AG20443 (cell line): ENCODE data around the gene KRT20.

ENCODE experiments used
- DNase-seq: peaks from one replicate; pipeline ENCODE4 v3.0.0; 2012; ENCODE audit warnings: low spot score, mixed read lengths

KRT20 gene

DNA sequence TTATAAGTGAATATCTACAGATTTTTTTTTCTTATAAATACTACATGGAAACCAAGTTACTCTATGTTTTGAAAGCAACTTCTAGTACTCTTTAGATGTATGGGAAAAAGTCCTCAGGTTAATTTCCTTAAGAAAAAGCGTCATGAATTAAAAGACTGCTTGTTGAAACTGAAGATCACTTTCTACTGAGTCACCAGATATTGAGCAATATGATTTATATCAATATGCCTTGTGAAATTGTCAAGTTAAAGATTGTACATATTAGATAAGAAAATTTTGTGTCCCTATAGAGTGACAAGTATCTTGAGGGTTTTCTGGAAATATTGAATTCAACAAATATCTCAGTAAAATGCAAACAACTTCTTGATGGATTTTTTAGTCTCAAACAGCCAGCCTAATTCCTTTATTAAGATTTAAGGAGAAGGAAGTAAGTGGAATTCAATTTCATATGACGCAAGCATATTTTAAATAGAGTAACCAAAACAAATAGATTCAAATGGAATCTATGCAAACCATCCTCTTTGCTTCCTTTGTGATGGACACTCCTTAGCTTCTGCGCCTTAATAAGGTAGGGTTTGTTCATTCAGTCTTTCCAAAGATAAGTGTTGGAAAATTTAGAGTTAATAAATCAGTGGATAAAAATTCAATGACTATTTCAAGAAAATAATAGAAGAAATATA lies 34.6 kb downstream of the KRT20 start:
- DNase-seq: no peak

DNA sequence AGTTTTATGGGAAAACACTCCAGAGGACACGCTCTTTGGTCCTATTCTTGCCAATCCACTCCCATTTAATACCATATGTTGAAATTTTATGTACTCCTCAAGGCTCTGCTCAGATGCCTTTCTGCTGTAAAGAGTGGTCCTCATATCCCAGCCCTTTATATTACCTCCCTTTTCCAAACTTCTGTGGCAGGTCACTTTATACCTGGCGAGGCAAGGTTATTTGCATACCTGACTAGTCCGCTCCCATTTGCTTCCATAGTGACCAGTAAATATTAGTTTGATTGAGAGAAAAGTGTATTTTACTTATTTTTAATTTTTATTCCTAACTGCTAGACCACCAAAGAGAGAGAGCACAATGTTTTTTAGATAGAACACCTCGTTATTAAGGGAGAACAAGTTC lies 35.3 kb downstream of the KRT20 start:
- DNase-seq: no peak

DNA sequence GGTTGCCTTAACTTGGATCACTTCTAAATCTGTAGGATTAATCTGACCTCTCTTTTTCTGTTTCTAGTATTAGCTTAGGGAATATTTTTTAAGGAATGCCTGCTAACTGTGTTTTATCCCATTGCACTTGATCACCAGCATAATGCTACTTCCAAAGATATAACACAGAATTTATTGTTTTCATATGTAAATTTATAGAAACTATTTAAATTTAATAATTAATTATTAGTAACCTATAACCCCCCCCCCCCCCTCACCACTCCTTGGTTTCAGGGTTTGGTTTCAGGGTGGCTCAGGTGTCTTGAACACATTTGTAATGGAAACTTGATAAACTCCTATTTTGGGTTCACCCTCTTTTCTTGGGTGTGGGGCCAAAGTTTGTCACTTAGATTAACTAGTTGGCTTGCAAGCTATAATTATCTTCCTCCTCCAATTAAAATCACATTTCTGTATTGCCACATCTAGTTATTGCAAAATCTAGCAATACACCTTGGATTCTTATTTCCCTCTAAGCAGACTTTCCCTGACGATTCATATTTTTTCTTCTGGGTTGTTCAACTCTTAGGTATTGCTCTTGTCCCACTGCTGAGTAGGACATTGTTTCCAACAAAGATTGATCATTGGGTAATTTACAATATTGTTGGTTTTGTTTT lies 36.3 kb downstream of the KRT20 start:
- DNase-seq: no peak

DNA sequence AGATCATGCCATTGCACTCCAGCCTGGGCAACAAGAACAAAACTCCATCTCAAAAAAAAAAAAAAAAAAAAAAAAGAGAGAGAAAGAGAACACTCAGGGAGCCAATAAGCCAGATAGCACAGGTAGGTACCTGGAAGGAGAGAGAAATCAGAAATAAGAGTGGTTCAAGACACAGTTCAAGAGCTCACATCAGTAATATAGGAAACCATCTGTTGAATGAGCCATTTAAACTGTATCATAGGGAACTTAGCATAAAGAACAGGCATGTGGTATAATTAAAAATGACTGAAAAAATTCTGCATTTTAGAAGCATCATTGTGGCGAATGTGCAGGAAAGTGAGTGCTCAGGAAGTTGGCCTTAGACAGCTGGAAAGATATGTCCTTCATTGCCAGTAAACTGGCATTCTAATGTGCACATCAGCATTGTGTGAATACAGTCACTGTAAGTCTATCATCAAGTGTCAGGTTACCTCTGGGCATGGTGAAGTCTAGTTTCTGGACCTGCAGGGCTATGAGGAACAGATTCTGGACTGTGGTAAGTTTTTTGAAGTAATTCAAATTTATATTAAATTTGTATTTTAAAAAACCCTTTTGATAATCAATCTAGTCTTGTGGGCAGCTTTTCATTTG lies 38.4 kb downstream of the KRT20 start:
- DNase-seq: no peak

DNA sequence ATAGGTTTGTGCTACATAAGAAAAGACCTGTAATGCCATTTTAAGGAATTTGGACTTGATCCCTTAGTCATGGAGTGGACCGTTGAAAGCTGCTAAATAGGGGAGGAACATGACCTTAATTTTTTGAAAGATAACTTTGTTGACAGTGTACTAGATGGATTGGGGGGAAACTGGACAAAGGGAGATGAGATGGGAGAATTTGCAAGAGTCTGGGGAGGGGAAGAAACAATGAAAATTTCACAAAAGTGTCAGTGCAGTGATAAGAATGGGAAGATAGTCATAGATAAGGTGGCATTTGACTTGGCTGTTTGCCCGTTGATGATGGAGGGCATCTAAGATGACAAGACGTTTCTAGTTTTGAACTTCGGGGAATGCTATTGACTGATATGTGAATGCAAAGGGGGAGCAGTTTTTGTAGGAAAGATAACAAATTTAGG lies 40.4 kb downstream of the KRT20 start:
- no peak for DNase-seq

DNA sequence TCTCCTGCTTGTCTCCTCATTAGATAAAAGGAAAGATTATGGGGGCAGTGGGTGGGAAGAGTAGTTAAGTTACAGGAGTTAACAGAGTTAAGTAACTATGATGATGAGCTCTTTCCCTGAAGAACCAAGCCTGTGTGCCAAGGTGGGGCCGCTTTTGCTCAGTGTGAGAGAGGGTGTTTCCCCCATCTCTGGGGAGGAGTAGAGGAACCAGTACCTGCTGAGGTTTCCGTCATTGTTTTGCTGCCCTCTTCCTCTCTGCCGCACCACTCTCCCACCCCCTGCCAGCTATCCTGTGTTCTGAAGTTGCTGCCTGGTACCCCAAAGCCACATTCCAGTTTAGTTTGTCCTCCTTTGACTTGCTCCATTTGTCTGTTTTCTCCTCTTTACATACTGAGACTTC lies 41.8 kb downstream of the KRT20 start:
- DNase-seq: no peak

DNA sequence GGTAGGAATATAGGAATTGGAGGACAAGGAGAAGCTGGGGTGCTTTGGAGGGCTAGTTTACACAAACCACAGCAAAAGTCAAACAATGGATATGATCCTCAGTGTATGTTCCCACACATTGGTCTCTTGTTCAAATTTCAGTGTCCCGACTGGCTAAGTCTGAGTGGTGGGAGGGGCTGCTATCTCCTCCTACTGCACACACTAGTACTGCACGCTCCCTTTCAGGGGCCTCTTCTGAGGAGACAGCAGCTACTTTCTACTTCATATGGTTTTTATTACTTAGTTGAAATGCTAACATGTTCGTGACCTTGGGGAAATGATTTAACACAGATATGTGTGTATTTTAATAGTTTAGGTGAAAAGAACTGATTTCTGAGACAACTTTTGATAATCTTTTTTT lies 43.8 kb downstream of the KRT20 start:
- peak; percentile 18 for DNase-seq

DNA sequence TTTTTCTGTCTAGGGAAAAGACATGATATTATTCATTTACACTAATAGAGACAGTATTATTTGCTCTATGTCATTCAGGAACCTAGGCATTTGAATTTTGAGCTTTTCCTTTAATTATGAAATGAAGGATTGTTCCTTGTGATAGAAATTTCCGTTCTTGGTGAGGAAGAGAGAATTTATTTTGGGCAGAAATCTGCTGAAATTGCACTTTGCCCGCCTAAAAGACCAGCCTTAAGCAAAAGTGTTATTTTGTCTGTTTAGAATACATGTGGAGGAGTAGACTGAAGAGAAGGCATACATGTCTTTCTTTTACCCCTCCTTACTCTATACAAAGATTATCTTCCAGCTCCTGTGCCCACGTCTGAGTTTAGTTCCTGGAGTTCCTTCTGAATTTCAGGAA lies 45.8 kb downstream of the KRT20 start:
- no peak for DNase-seq

DNA sequence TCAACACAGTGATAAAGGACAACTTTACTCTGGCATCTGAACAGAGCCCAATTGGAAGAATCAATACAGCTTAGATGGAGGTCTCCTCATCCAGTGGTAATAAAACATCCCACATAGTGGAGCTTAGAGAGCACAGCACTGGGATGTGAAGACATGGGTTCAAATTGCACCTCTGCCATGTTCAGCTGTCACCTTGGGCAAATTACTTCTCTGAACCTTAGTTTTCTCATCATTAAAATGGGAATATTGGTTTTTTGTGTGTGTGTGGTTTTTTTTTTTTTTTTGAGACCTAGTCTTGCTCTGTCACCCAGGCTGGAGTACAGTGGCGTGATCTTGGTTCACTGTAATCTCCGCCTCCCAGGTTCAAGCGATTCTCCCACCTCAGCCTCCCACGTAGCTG lies 49.0 kb downstream of the KRT20 start:
- no peak for DNase-seq

DNA sequence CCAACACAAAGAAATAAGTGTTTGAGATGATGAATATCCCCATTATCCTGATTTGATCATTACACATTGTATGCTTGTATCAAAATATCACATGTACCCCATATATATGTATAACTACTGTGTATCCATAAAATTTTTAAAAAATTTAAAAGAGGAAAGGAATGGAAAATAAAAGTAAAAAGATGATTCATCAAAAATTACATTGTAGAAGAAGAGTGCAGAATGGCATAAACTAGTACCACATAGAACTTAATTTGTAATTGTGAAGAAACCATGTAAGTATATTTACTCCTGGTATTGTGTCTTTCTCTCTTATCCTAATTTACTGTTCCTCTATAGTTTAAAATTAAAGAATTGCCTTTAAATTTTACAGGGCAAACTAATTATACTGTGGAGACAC lies 51.2 kb downstream of the KRT20 start:
- no peak for DNase-seq

DNA sequence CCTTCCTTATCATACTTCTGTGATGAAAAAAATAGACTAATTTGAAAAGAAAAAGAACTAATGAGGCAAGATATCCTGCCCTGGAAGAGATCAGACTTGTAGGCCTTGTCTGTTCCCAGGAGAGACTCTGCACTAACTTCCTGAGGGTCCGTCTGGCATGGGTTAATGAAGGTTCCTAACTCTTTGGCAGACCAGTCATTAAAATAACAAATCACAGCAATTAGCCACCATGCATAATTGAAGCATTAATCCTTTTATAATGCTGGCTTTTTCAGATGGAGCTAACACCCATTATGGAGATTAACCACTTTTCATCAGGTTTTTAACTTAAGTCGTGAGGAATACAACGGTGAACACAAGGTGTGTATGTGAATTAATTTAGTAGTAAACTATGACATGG lies 52.2 kb downstream of the KRT20 start:
- DNase-seq: no peak

DNA sequence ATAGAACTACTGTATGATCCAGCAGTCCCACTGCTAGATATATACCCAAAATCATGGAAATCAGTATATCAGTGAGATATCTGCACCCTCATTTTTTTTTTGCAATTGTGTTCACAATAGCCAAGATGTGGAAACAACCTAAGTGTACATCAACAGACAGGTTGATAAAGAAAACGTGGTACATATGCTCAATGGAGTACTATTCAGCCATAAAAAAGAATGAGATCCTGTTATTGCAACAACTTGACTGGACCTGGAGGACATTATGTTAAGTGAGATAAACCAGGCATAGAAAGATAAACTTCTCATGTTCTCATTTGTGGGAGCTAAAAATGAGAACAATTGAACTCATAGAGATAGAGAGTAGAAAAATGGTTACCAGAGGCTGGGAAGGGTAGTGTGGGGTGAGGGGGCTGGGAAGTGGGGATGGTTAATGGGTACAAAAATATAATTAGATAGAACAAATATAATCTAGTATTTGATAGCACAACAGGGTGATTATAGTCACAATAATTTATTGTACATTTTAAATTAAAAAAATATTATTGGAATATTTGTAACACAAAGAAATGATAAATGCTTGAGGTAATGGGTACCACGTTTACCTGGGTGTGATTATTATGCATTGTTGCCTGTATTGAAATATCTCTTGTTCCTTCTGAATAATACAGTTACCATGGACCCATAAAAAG lies 54.8 kb downstream of the KRT20 start:
- no peak for DNase-seq

DNA sequence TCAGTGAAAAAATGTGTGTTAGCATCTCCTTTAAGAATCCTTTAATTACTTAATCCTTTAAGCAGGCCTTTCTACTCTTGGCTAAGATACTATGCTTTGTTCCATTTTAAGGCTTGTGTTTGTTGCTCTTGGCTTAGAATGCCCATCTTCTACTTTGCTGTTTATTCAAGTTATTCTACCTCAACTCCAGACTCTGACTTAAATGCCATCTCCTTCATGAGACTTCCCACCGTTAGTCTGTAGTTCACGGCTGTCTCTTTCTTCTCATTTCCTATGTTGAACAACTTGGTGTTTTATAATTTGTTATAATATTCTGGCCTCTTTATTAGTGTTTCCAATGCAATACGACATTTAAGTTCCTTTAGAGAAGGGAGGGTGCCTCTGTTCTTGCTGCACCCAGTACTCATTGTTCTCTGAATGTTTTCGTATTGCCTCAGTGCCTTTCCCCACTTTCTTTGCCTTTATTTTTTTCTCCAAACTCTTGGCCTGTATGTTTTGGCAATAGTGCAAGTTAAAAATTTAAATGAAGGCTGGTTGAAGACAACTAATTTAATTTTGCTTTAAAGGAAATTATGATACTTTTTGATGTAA lies 56.5 kb downstream of the KRT20 start:
- no peak for DNase-seq

DNA sequence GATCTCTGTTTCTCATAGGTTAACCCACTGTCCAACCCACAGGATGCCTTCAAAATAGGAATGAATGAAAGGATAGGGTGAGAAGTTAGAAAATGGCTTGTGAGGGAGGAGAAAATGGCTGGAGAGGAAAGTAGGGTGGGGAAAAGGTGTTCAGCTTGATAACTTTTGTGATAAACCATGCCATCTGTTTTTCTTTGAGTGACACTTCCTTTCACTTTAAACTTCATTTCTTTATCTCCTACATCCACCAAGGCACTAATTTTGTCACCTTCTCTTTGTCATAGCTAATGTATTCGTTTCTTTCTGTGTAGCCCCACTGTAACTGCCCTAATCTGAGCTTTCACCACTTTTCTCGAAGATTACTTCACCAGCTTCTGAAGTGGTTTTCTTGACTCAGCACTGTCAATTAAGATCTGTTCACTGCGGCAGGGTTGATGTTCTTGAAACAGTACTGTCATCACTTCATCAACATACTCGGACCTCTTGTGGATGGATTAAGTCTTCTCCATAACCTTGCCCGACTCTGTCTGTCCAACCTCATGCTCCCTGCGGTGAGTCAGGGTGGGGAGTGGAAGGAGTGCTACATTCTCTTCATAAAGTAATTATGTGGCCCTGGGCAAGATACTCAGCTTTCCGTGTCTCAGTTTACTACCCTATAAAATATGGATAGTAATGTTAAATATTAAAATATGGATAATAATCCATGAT lies 57.1 kb downstream of the KRT20 start:
- DNase-seq: no peak
